NCI-H187 treated with DMSO at 0.1 percent for 48 hours (cell line): ENCODE results near the gene MAP3K9.

ENCODE experiments used
- DNase-seq: peaks from one replicate; lab custom pipeline; 2025; lab: John Stamatoyannopoulos, UW

MAP3K9 gene

GRCh38 chr14:70785556-70785955 is 23.8 kb downstream of the MAP3K9 start:
- DNase-seq = no peak

GRCh38 chr14:70784886-70785285 is 24.4 kb downstream of the MAP3K9 start:
- no peak for DNase-seq

GRCh38 chr14:70782361-70782760 is 27.0 kb downstream of the MAP3K9 start:
- no peak for DNase-seq

GRCh38 chr14:70780396-70781075 is 28.8 kb downstream of the MAP3K9 start:
- DNase-seq = no peak

- DNase-seq = no peak
Measured at GRCh38 chr14:70779667-70780066, 29.6 kb downstream of the MAP3K9 start.

- no peak for DNase-seq
Measured at GRCh38 chr14:70776197-70776596, 33.1 kb downstream of the MAP3K9 start.

GRCh38 chr14:70773182-70773862 is 36.0 kb downstream of the MAP3K9 start:
- DNase-seq = no peak

GRCh38 chr14:70771781-70772212 is 37.5 kb downstream of the MAP3K9 start:
- no peak for DNase-seq

- DNase-seq = no peak
Measured at GRCh38 chr14:70770490-70770889, 38.8 kb downstream of the MAP3K9 start.

- no peak for DNase-seq
Measured at GRCh38 chr14:70759398-70759797, 49.9 kb downstream of the MAP3K9 start.

- DNase-seq = no peak
Measured at GRCh38 chr14:70755655-70756054, 53.7 kb downstream of the MAP3K9 start.

- no peak for DNase-seq
Measured at GRCh38 chr14:70754991-70755390, 54.3 kb downstream of the MAP3K9 start.

- no peak for DNase-seq
Measured at GRCh38 chr14:70753518-70753953, 55.8 kb downstream of the MAP3K9 start.

- no peak for DNase-seq
Measured at GRCh38 chr14:70748422-70748821, 60.9 kb downstream of the MAP3K9 start.

GRCh38 chr14:70744641-70745040 is 64.7 kb downstream of the MAP3K9 start:
- DNase-seq = no peak

GRCh38 chr14:70742316-70742715 is 67.0 kb downstream of the MAP3K9 start:
- no peak for DNase-seq

- no peak for DNase-seq
Measured at GRCh38 chr14:70741482-70741881, 67.8 kb downstream of the MAP3K9 start.

GRCh38 chr14:70735043-70735442 is 74.3 kb downstream of the MAP3K9 start:
- peak; percentile 62 for DNase-seq

GRCh38 chr14:70731447-70732239 is 77.7 kb downstream of the MAP3K9 start:
- DNase-seq = no peak

GRCh38 chr14:70730393-70730792 is 78.9 kb downstream of the MAP3K9 start:
- DNase-seq = no peak

GRCh38 chr14:70726651-70727375 is 82.5 kb downstream of the MAP3K9 start:
- no peak for DNase-seq

GRCh38 chr14:70724944-70725343 is 84.4 kb downstream of the MAP3K9 start:
- DNase-seq = no peak
